Right lobe of liver (tissue), 6 donors: ENCODE measurements around the gene NPPC. TPM values are rescaled to one million over a fixed set of nuclear protein-coding genes. Genes with fewer than 3 reads are reported as not detected.

Experiments
- ATAC-seq, 4 donors: fragments of 200-7000 bp; cut with Tn5 transposase; one replicate each; pipeline ENCODE4 v1.9.1; 2020; ENCODE audit warnings: mild to moderate bottlenecking in 4 of 4, moderate library complexity in 4 of 4
- DNase-seq, 3 donors: peaks; one replicate each; pipeline ENCODE4 v3.0.0-alpha.2; 2020
- H3K27ac ChIP-seq, 3 donors: fragments of 200-600 bp; one replicate each; pipeline ENCODE4 v1.8.0; 2022
- H3K27me3 ChIP-seq, 2 donors: fragments of 200-600 bp; one replicate each; pipeline ENCODE4 v1.8.0; 2022
- H3K36me3 ChIP-seq, 4 donors: fragments of 200-600 bp; sonication (generic) in 1 of 4; one replicate each; pipeline versions ENCODE4 v1.5.1 to v1.8.0; 2017 to 2022; ENCODE audit warnings: control low read depth in 1 of 4
- H3K4me1 ChIP-seq, 4 donors: fragments of 200-600 bp; sonication (generic) in 1 of 4; one replicate each; pipeline versions ENCODE4 v1.5.1 to v1.8.0; 2017 to 2022; ENCODE audit warnings: control low read depth in 1 of 4
- H3K4me3 ChIP-seq, 3 donors: fragments of 200-600 bp; one replicate each; pipeline ENCODE4 v1.8.0; 2022
- H3K9me3 ChIP-seq, 4 donors: fragments of 200-600 bp; sonication (generic) in 1 of 4; one replicate each; pipeline versions ENCODE4 v1.5.1 to v1.8.0; 2017 to 2022; ENCODE audit warnings: control low read depth in 1 of 4
- CTCF ChIP-seq, 4 donors: fragments of 200-600 bp in 3 of 4; fragments of 450-650 bp in 1 of 4; IDR thresholded peaks; one replicate each; pipeline versions ENCODE4 v1.5.1 to v1.8.0; 2016 to 2022; ENCODE audit warnings: antibody characterized with exemption in 4 of 4, mild to moderate bottlenecking in 2 of 4
- POLR2A ChIP-seq: fragments of 450-650 bp; IDR thresholded peaks from one replicate; pipeline ENCODE4 v1.6.1; 2017; ENCODE audit warnings: antibody characterized with exemption, mild to moderate bottlenecking
- WGBS: methylation state at CpG from one replicate; pipeline ENCODE4 v1.1.6; 2018; ENCODE audit warnings: low coverage, low lambda C conversion rate; ENCODE audit not compliant: insufficient coverage; ENCODE audit errors: missing lambda C conversion rate; 5-methylcytosine and 5-hydroxymethylcytosine counted together
- intact Hi-C, 2 donors: fragments of 100-400 bp; cut with DNase I; formaldehyde crosslinking; loops; one replicate each; pipeline versions ENCODE4 v1.11.2 to v1.14.1; 2022
- total RNA-seq, 6 experiments: library from RNA; depleted of rRNA in 2 of 6; stranded (reverse); fragments of >200 nt in 2 of 6; fragmentation: NEBNext Ultra II Directional in 3 of 6; extraction: Animal tissue kit (Norgen Biotek cat#: 25700) in 3 of 6; gene quantifications; one replicate each; pipeline versions ENCODE4 v1.1.0 to v1.2.4, GENCODE V29; 2016 to 2023
- donor health status: DM: no; HTN: yes; CAD: no.
- donor health status: DM: no; HTN: no; CAD: no.
- donor health status: DM: no; HTN: no; CAD: no.
- donor health status: DM: no; HTN: yes; CAD: no.
- donor health status: DM: no; HTN: yes; CAD: no.

Gene NPPC
- total RNA-seq, 6 experiments from 2014 or later: not detected

- no peak for ATAC-seq
- DNase-seq: no peak
- Histone ChIP-seq H3K9me3 (no peaks in the 10 kb centered on the region), H3K27me3 (no peaks in the 10 kb centered on the region), H3K4me3 (no peak overlapping the region), H3K27ac (no peak overlapping the region), H3K4me1 (no peaks in the 10 kb centered on the region), H3K36me3 (no peaks in the 10 kb centered on the region)
- TF ChIP-seq POLR2A (no peak), CTCF (IDR thresholded peaks at IDR 0.05) (no peak)
- intact Hi-C loops: loop anchor here (10.0 kb wide), 2 partner anchors 526 to 616 kb away; partner anchors contain the start of genes CHRND (in 1 of the 2) and PRSS56 (in 1 of the 2)
- 69% methylated on average over 8 of the region's 8 CpGs for WGBS
Observed at GRCh38 chr2:231908584-231908983, 17.6 kb downstream of the NPPC start.

GRCh38 chr2:231907765-231908164 is 18.4 kb downstream of the NPPC start:
- Histone ChIP-seq H3K4me1 (no peaks in the 10 kb centered on the region), H3K27ac (no peak overlapping the region), H3K4me3 (no peak overlapping the region), H3K36me3 (no peaks in the 10 kb centered on the region), H3K27me3 (no peaks in the 10 kb centered on the region), H3K9me3 (no peaks in the 10 kb centered on the region)
- intact Hi-C loops: loop anchor here (10.0 kb wide), 2 partner anchors 527 to 617 kb away; partner anchors contain the start of genes CHRND (in 1 of the 2) and PRSS56 (in 1 of the 2)
- TF ChIP-seq POLR2A (no peak), CTCF (IDR thresholded peaks at IDR 0.05) (no peak)
- ATAC-seq: no peak
- 79% methylated on average over 7 of the region's 8 CpGs for WGBS
- no peak for DNase-seq

- DNase-seq (no peak), ATAC-seq (no peak)
- WGBS: no CpG with 5 or more reads among the region's 4 CpGs
Observed at GRCh38 chr2:231905026-231905425, 21.2 kb downstream of the NPPC start.

GRCh38 chr2:231904161-231904611 is 22.0 kb downstream of the NPPC start:
- no peak overlapping the region for H3K4me3 ChIP-seq
- no peaks in the 10 kb centered on the region for H3K27me3 ChIP-seq
- intact Hi-C loops: loop anchor here (5.0 to 10.0 kb wide), 3 partner anchors 531 to 621 kb away; partner anchors contain the start of genes CHRND (in 1 of the 2) and PRSS56 (in 1 of the 2)
- TF ChIP-seq CTCF (IDR thresholded peaks at IDR 0.05): no peak
- no peak for TF ChIP-seq POLR2A
- no peaks in the 10 kb centered on the region for H3K4me1 ChIP-seq
- H3K27ac ChIP-seq: no peak overlapping the region
- H3K9me3 ChIP-seq: no peaks in the 10 kb centered on the region
- no peaks in the 10 kb centered on the region for H3K36me3 ChIP-seq
- no CpG with 5 or more reads among the region's 12 CpGs for WGBS
- no peak for DNase-seq
- no peak for ATAC-seq

More at GRCh38 chr2:231905026-231905425, 21.2 kb downstream of the NPPC start:
- Histone ChIP-seq H3K9me3 (no peaks in the 10 kb centered on the region), H3K27me3 (no peaks in the 10 kb centered on the region), H3K4me3 (no peak overlapping the region), H3K36me3 (no peaks in the 10 kb centered on the region), H3K4me1 (no peaks in the 10 kb centered on the region), H3K27ac (no peak overlapping the region)
- intact Hi-C loops: loop anchor here (10.0 kb wide), 2 partner anchors 530 to 620 kb away; partner anchors contain the start of genes CHRND (in 1 of the 2) and PRSS56 (in 1 of the 2)
- TF ChIP-seq POLR2A (no peak), CTCF (IDR thresholded peaks at IDR 0.05) (no peak)
